ENCODE results near the gene DLX5.
A peak's percentile ranks its signal among the peaks of the same experiment; 100 is the strongest.

Gene DLX5

GRCh38 chr7:97006816-97007582 is 17.6 kb downstream of the DLX5 start:
- no peaks in the 10 kb centered on the region for H3K36me3 ChIP-seq (ENCODE audit: insufficient read depth, insufficient read length, low read length)
- peak overlapping the region; percentile 28 for H3K4me3 ChIP-seq (ENCODE audit: insufficient read length, low read depth)
- H3K4me1 ChIP-seq (ENCODE audit: insufficient read depth, insufficient read length) = peaks cover 7% of the 10 kb centered on the region
- DNase-seq (ENCODE audit: low read depth, low spot score) = no peak
- H3K9me3 ChIP-seq (ENCODE audit: insufficient read depth, low read length) = no peaks in the 10 kb centered on the region
- TF ChIP-seq ZNF274 (IDR thresholded peaks at IDR 0.05; ENCODE audit: low read depth, low read length) = no peak
- TF ChIP-seq SUZ12 (IDR thresholded peaks at IDR 0.05; ENCODE audit: extremely low read depth, insufficient read depth, insufficient read length) = peak; percentile 53
- H3K27me3 ChIP-seq (ENCODE audit: insufficient read depth, insufficient read length) = peaks cover 86% of the 10 kb centered on the region
- H3K9ac ChIP-seq (ENCODE audit: insufficient read length, low read depth) = peak overlapping the region; percentile 56

GRCh38 chr7:97006055-97006815 is 18.4 kb downstream of the DLX5 start:
- DNase-seq (ENCODE audit: low read depth, low spot score) = no peak

GRCh38 chr7:97005183-97006054 is 19.2 kb downstream of the DLX5 start, which contains the start of gene DLX6:
Gene DLX6, plus strand, starts transcription at chr7:97005553. Its CDS starts 425 bp downstream, at chr7:97005978.
- peak; percentile 88 for DNase-seq (ENCODE audit: low read depth, low spot score)

More at GRCh38 chr7:97006055-97006815, 18.4 kb downstream of the DLX5 start:
- Histone ChIP-seq H3K9me3 (ENCODE audit: insufficient read depth, low read length) (no peaks in the 10 kb centered on the region), H3K4me1 (ENCODE audit: insufficient read depth, insufficient read length) (peaks cover 7% of the 10 kb centered on the region), H3K27me3 (ENCODE audit: insufficient read depth, insufficient read length) (peaks cover 78% of the 10 kb centered on the region), H3K4me3 (ENCODE audit: insufficient read length, low read depth) (peak overlapping the region; percentile 43), H3K36me3 (ENCODE audit: insufficient read depth, insufficient read length, low read length) (no peaks in the 10 kb centered on the region), H3K9ac (ENCODE audit: insufficient read length, low read depth) (peak overlapping the region; percentile 56)
- TF ChIP-seq ZNF274 (IDR thresholded peaks at IDR 0.05; ENCODE audit: low read depth, low read length) (no peak), YY1 (IDR thresholded peaks at IDR 0.05; ENCODE audit: insufficient read depth, insufficient read length) (no peak), SUZ12 (IDR thresholded peaks at IDR 0.05; ENCODE audit: extremely low read depth, insufficient read depth, insufficient read length) (no peak)

GRCh38 chr7:97004247-97005182 is 20.1 kb downstream of the DLX5 start:
- no peak for DNase-seq (ENCODE audit: low read depth, low spot score)
- Histone ChIP-seq H3K4me3 (ENCODE audit: insufficient read length, low read depth) (peak overlapping the region; percentile 11), H3K27me3 (ENCODE audit: insufficient read depth, insufficient read length) (peaks cover 78% of the 10 kb centered on the region)

More at GRCh38 chr7:97005183-97006054, 19.2 kb downstream of the DLX5 start, which contains the start of gene DLX6:
- Histone ChIP-seq H3K4me3 (ENCODE audit: insufficient read length, low read depth) (peak within 1 kb of the TSS; percentile 43), H3K9ac (ENCODE audit: insufficient read length, low read depth) (peak within 1 kb of the TSS; percentile 32), H3K9me3 (ENCODE audit: insufficient read depth, low read length) (no peaks in the 10 kb centered on the region), H3K4me1 (ENCODE audit: insufficient read depth, insufficient read length) (peaks cover 7% of the 10 kb centered on the region), H3K36me3 (ENCODE audit: insufficient read depth, insufficient read length, low read length) (no peaks in the 10 kb centered on the region), H3K27me3 (ENCODE audit: insufficient read depth, insufficient read length) (peaks cover 78% of the 10 kb centered on the region)
- no peak for TF ChIP-seq SUZ12 (IDR thresholded peaks at IDR 0.05; ENCODE audit: extremely low read depth, insufficient read depth, insufficient read length)
- TF ChIP-seq YY1 (IDR thresholded peaks at IDR 0.05; ENCODE audit: insufficient read depth, insufficient read length) = no peak
- no peak for TF ChIP-seq ZNF274 (IDR thresholded peaks at IDR 0.05; ENCODE audit: low read depth, low read length)

GRCh38 chr7:97003262-97004246 is 21.1 kb downstream of the DLX5 start:
- peaks cover 7% of the 10 kb centered on the region for H3K4me1 ChIP-seq (ENCODE audit: insufficient read depth, insufficient read length)
- DNase-seq (ENCODE audit: low read depth, low spot score) = no peak
- H3K4me3 ChIP-seq (ENCODE audit: insufficient read length, low read depth) = no peak overlapping the region
- H3K36me3 ChIP-seq (ENCODE audit: insufficient read depth, insufficient read length, low read length) = no peaks in the 10 kb centered on the region
- H3K9me3 ChIP-seq (ENCODE audit: insufficient read depth, low read length) = no peaks in the 10 kb centered on the region
- TF ChIP-seq SUZ12 (IDR thresholded peaks at IDR 0.05; ENCODE audit: extremely low read depth, insufficient read depth, insufficient read length) (peak; percentile 93), ZNF274 (IDR thresholded peaks at IDR 0.05; ENCODE audit: low read depth, low read length) (no peak)
- peaks cover 78% of the 10 kb centered on the region for H3K27me3 ChIP-seq (ENCODE audit: insufficient read depth, insufficient read length)
- no peak overlapping the region for H3K9ac ChIP-seq (ENCODE audit: insufficient read length, low read depth)

More at GRCh38 chr7:97004247-97005182, 20.1 kb downstream of the DLX5 start:
- Histone ChIP-seq H3K4me1 (ENCODE audit: insufficient read depth, insufficient read length) (peaks cover 7% of the 10 kb centered on the region), H3K36me3 (ENCODE audit: insufficient read depth, insufficient read length, low read length) (no peaks in the 10 kb centered on the region), H3K9me3 (ENCODE audit: insufficient read depth, low read length) (no peaks in the 10 kb centered on the region), H3K9ac (ENCODE audit: insufficient read length, low read depth) (no peak overlapping the region)
- TF ChIP-seq YY1 (IDR thresholded peaks at IDR 0.05; ENCODE audit: insufficient read depth, insufficient read length) (no peak), SUZ12 (IDR thresholded peaks at IDR 0.05; ENCODE audit: extremely low read depth, insufficient read depth, insufficient read length) (no peak), ZNF274 (IDR thresholded peaks at IDR 0.05; ENCODE audit: low read depth, low read length) (no peak)
